Gastroesophageal sphincter (tissue), 4 donors: ENCODE measurements around the gene ZDHHC11. TPM values are rescaled to one million over a fixed set of nuclear protein-coding genes. Genes with fewer than 3 reads are reported as not detected.
"Not testable (repeated sequence)": the region's sequence is repeated elsewhere in the genome, so short reads cannot be mapped to it uniquely, and the experiment has no call there.

ENCODE experiments used
- ATAC-seq: fragments of 150-250 bp; one replicate; pipeline ENCODE4 v1.9.1; 2016; ENCODE audit warnings: mild to moderate bottlenecking, moderate library complexity
- H3K27ac ChIP-seq, 4 donors: fragments of 200-600 bp; sonication (generic) in 3 of 4; 1 replicate in 3 of 4; 2 replicates in 1 of 4; pipeline ENCODE4 v1.5.1; 2016 to 2019
- H3K27me3 ChIP-seq: fragments of 200-600 bp; sonication (generic); one replicate; pipeline ENCODE4 v1.5.1; 2019
- H3K36me3 ChIP-seq, 2 donors: fragments of 200-600 bp; sonication (generic); one replicate each; pipeline ENCODE4 v1.5.1; 2019; ENCODE audit warnings: control low read depth in 1 of 2
- H3K4me1 ChIP-seq, 3 donors: fragments of 200-600 bp; sonication (generic); 1 replicate in 2 of 3; 2 replicates in 1 of 3; pipeline ENCODE4 v1.5.1; 2016 to 2019; ENCODE audit warnings: control low read depth in 2 of 3
- H3K4me3 ChIP-seq, 2 donors: fragments of 200-600 bp; sonication (generic); one replicate each; pipeline ENCODE4 v1.5.1; 2019; ENCODE audit warnings: mild to moderate bottlenecking in 1 of 2, moderate library complexity in 1 of 2
- H3K9me3 ChIP-seq, 3 donors: fragments of 200-600 bp; sonication (generic); one replicate each; pipeline ENCODE4 v1.5.1; 2017 to 2019; ENCODE audit warnings: control low read depth in 2 of 3
- CTCF ChIP-seq, 4 experiments: fragments of 200-600 bp in 2 of 4; fragments of 450-650 bp in 2 of 4; sonication (generic) in 1 of 4; IDR thresholded peaks; one replicate each; pipeline ENCODE4 v1.5.1; 2017 to 2019; ENCODE audit warnings: antibody characterized with exemption in 4 of 4, mild to moderate bottlenecking in 2 of 4, moderate library complexity in 2 of 4
- EP300 ChIP-seq: sonication (generic); formaldehyde crosslinking; IDR thresholded peaks from one replicate; pipeline ENCODE4 v1.6.1; 2017; ENCODE audit warnings: antibody characterized with exemption, mild to moderate bottlenecking
- POLR2A ChIP-seq, 2 donors: fragments of 450-650 bp; IDR thresholded peaks; one replicate each; pipeline ENCODE4 v1.6.1; 2017; ENCODE audit warnings: antibody characterized with exemption in 2 of 2, mild to moderate bottlenecking in 2 of 2, moderate library complexity in 1 of 2
- POLR2AphosphoS5 ChIP-seq: sonication (generic); formaldehyde crosslinking; IDR thresholded peaks from one replicate; pipeline ENCODE4 v1.6.1; 2017; ENCODE audit warnings: antibody characterized with exemption
- whole genome bisulfite sequencing, 2 donors: methylation state at CpG; one replicate each; pipeline ENCODE4 v1.1.5; 2018; ENCODE audit warnings: low coverage in 1 of 2; 5-methylcytosine and 5-hydroxymethylcytosine counted together
- total RNA-seq, 4 donors: library from RNA; depleted of rRNA; stranded (reverse); fragments of >200 nt; gene quantifications; one replicate each; pipeline ENCODE4 v1.1.0, GENCODE V29; 2016

Gene ZDHHC11
- total RNA-seq, 4 donors from 2014 or later, result 2.3 to 19.1 (median 7.4) TPM

GRCh38 chr5:855771-856530, 5.2 kb upstream of the ZDHHC11 start:
- Histone ChIP-seq H3K9me3 (no peaks in the 10 kb centered on the region), H3K27ac (no peak overlapping the region), H3K4me1 (no peaks in the 10 kb centered on the region), H3K27me3 (peaks cover 42% of the 10 kb centered on the region), H3K4me3 (no peak overlapping the region), H3K36me3 (peaks cover 0 to 9% of the 10 kb centered on the region in 2 donors)
- no peak for TF ChIP-seq POLR2A (IDR thresholded peaks at IDR 0.05)
- TF ChIP-seq EP300, result no peak
- no peak for TF ChIP-seq POLR2AphosphoS5
- no peak for TF ChIP-seq CTCF (IDR thresholded peaks at IDR 0.05)
- no peak for ATAC-seq
- 61 to 84% methylated on average over 6 to 18 of the region's 21 CpGs for WGBS, 2 donors

GRCh38 chr5:854966-855743, 4.4 kb upstream of the ZDHHC11 start:
- no peak for ATAC-seq
- Histone ChIP-seq H3K36me3 (peaks cover 0 to 6% of the 10 kb centered on the region in 2 donors), H3K4me1 (peaks cover 0 to 5% (median under 1%) of the 10 kb centered on the region in 3 donors), H3K27me3 (peaks cover 47% of the 10 kb centered on the region), H3K27ac (no peak overlapping the region), H3K9me3 (no peaks in the 10 kb centered on the region), H3K4me3 (no peak overlapping the region)
- no peak for TF ChIP-seq EP300
- 70 to 82% methylated on average over 18 to 29 of the region's 32 CpGs for WGBS, 2 donors

- Histone ChIP-seq H3K4me3 (no peak overlapping the region), H3K27ac (no peak overlapping the region), H3K36me3 (no peaks in the 10 kb centered on the region), H3K4me1 (peaks cover 0 to 15% (median 9%) of the 10 kb centered on the region in 3 donors), H3K27me3 (peaks cover 55% of the 10 kb centered on the region), H3K9me3 (no peaks in the 10 kb centered on the region)
- TF ChIP-seq POLR2AphosphoS5, result no peak
- TF ChIP-seq EP300, result no peak
- no peak for TF ChIP-seq CTCF (IDR thresholded peaks at IDR 0.05)
- TF ChIP-seq POLR2A (IDR thresholded peaks at IDR 0.05), result no peak
- 72 to 93% methylated on average over 3 to 12 of the region's 13 CpGs for WGBS, 2 donors
- no peak for ATAC-seq
Observed at GRCh38 chr5:854217-854616, 3.4 kb upstream of the ZDHHC11 start.

- 72 to 75% methylated on average over 5 to 7 of the region's 18 CpGs for WGBS, 2 donors
Observed at GRCh38 chr5:853416-854090, 2.8 kb upstream of the ZDHHC11 start.

GRCh38 chr5:852431-853401, 1.9 kb upstream of the ZDHHC11 start:
- ATAC-seq, result no peak
- Histone ChIP-seq H3K4me1 (peaks cover 0 to 22% (median 10%) of the 10 kb centered on the region in 3 donors), H3K4me3 (no peak overlapping the region), H3K36me3 (no peaks in the 10 kb centered on the region), H3K27me3 (peaks cover 55% of the 10 kb centered on the region), H3K9me3 (no peaks in the 10 kb centered on the region), H3K27ac (no peak overlapping the region)
- no peak for TF ChIP-seq POLR2AphosphoS5
- TF ChIP-seq EP300, result no peak
- TF ChIP-seq POLR2A (IDR thresholded peaks at IDR 0.05), result no peak
- TF ChIP-seq CTCF (IDR thresholded peaks at IDR 0.05), result no peak
- 81 to 85% methylated on average over 14 to 51 of the region's 55 CpGs for WGBS, 2 donors

More at GRCh38 chr5:853416-854090, 2.8 kb upstream of the ZDHHC11 start:
- Histone ChIP-seq H3K27me3 (peaks cover 55% of the 10 kb centered on the region), H3K4me1 (peaks cover 0 to 21% (median 10%) of the 10 kb centered on the region in 3 donors)
- H3K9me3 ChIP-seq, H3K36me3 ChIP-seq, H3K4me3 ChIP-seq, ATAC-seq, H3K27ac ChIP-seq: not testable (repeated sequence)
